Measurements from ENCODE around the gene EVI2A. TPM values are rescaled to one million over a fixed set of nuclear protein-coding genes. Genes with fewer than 3 reads are reported as not detected.

Gene EVI2A
- total RNA-seq, 1 donor from 2014 or later: 2.9 TPM

DNA sequence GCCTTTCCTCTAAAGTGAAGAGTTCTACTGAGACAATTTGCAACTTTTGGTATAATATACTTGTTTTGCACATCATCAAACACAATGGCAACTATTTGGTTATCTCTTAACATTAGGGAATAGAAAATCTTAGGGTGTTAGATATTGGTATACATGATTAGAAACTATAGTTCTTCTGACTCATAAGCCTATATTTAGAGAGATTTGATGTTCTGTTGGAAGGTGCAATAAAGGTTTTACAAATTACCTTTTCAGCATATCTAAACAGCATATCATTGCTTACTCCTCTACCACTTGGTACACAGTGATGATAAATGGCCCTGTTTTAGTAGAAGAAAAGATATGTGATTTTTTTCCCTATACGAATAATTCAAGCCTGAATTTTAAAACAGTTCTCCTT, 13.8 kb downstream of the EVI2A start:
- no peak overlapping the region for H3K4me3 ChIP-seq

DNA sequence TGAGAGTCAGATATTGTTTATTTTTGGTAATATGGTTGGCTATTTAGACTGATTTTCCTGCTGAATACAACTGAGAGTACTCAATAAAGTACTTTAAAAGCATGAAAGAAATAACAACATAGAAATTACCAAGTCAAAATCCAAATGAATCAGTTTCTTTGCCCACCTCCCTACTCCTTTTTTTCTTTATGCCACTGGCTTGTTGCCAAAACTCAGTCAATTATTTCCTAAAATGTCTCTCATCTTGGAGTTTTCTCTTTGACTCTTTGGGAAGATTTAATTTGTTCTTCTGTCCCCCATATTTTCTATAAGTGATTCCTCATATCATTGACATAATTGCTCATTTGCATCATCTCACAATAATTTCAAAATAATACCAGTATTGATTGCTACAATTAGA, 21.8 kb downstream of the EVI2A start:
- DNase-seq: no peak
- Histone ChIP-seq H3K4me1 (no peaks in the 10 kb centered on the region), H3K27me3 (ENCODE audit: low read depth) (no peaks in the 10 kb centered on the region), H3K4me3 (no peak overlapping the region), H3K9me3 (replicated peaks) (no peaks in the 10 kb centered on the region), H3K27ac (replicated peaks) (no peak overlapping the region), H3K36me3 (no peaks in the 10 kb centered on the region)
- intact Hi-C loops (cut with micrococcal nuclease): no loop called here
- TF ChIP-seq, protein P1, sequence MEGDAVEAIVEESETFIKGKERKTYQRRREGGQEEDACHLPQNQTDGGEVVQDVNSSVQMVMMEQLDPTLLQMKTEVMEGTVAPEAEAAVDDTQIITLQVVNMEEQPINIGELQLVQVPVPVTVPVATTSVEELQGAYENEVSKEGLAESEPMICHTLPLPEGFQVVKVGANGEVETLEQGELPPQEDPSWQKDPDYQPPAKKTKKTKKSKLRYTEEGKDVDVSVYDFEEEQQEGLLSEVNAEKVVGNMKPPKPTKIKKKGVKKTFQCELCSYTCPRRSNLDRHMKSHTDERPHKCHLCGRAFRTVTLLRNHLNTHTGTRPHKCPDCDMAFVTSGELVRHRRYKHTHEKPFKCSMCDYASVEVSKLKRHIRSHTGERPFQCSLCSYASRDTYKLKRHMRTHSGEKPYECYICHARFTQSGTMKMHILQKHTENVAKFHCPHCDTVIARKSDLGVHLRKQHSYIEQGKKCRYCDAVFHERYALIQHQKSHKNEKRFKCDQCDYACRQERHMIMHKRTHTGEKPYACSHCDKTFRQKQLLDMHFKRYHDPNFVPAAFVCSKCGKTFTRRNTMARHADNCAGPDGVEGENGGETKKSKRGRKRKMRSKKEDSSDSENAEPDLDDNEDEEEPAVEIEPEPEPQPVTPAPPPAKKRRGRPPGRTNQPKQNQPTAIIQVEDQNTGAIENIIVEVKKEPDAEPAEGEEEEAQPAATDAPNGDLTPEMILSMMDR (IDR thresholded peaks at IDR 0.05; ENCODE audit: borderline replicate concordance): no peak

More for the DNA sequence above, 13.8 kb downstream of the EVI2A start:
- Histone ChIP-seq H3K4me1 (no peaks in the 10 kb centered on the region), H3K36me3 (no peaks in the 10 kb centered on the region), H3K27me3 (ENCODE audit: low read depth) (no peaks in the 10 kb centered on the region), H3K9me3 (replicated peaks) (no peaks in the 10 kb centered on the region), H3K27ac (replicated peaks) (no peak overlapping the region)
- TF ChIP-seq, protein P1 (IDR thresholded peaks at IDR 0.05; ENCODE audit: borderline replicate concordance): no peak
- intact Hi-C loops (cut with micrococcal nuclease): no loop called here
- DNase-seq: no peak

DNA sequence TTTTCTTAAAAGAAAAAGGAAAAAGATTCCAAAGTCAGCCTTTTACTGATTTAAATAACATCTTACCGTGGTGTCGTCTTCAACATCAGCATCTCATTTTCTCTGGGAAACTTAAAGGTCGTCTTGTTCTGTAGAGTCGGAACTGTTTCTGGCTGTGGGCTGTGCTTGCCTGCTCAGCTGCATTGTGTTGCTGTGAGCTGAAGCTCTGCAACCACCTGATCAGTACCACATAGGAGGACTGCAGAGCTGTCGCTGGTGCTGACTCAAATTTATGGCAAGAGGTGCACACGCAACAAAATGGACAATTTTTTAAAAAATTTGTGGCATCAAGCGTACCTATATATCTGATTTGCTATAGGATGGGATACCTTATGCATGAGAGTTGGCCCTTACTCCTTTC, 24.3 kb downstream of the EVI2A start, which contains the start of gene OMG:
TSS of gene OMG (minus strand) at position 150 of the 400 bp plus-strand sequence. CDS start 908 bp downstream, outside the sequence.
- no peak within 1 kb of the TSS for H3K27ac ChIP-seq (replicated peaks)
- H3K36me3 ChIP-seq: no peaks in the 10 kb centered on the region
- no peak for DNase-seq
- no peaks in the 10 kb centered on the region for H3K9me3 ChIP-seq (replicated peaks)
- no peaks in the 10 kb centered on the region for H3K4me1 ChIP-seq
- intact Hi-C loops (cut with micrococcal nuclease): no loop called here
- TF ChIP-seq, protein P1 (IDR thresholded peaks at IDR 0.05; ENCODE audit: borderline replicate concordance): no peak
- H3K27me3 ChIP-seq (ENCODE audit: low read depth): no peaks in the 10 kb centered on the region
- no peak within 1 kb of the TSS for H3K4me3 ChIP-seq

DNA sequence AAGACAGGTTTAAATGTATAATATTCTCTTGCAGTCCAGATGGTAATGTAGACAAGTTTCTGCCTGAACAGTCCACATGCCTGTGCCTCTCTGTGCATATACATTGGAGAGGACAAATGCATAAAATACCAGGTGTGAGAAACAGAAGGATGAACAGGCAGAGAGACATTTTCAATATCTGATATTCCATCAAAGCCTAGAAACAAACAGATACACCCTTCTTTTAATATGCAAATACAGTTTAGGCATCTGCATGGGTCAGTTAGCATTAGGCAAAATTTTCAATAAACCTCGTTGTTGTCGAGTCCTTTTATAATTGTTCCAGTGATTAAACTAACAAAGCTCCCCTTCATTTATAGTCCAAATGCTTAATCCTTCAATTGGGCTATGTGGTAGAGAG, 25.3 kb downstream of the EVI2A start:
- Histone ChIP-seq H3K9me3 (replicated peaks) (no peaks in the 10 kb centered on the region), H3K4me1 (no peaks in the 10 kb centered on the region), H3K27me3 (ENCODE audit: low read depth) (no peaks in the 10 kb centered on the region), H3K27ac (replicated peaks) (no peak overlapping the region), H3K36me3 (peaks cover 8% of the 10 kb centered on the region), H3K4me3 (no peak overlapping the region)
- no peak for DNase-seq
- intact Hi-C loops (cut with micrococcal nuclease): no loop called here
- TF ChIP-seq, protein P1 (IDR thresholded peaks at IDR 0.05; ENCODE audit: borderline replicate concordance): no peak

DNA sequence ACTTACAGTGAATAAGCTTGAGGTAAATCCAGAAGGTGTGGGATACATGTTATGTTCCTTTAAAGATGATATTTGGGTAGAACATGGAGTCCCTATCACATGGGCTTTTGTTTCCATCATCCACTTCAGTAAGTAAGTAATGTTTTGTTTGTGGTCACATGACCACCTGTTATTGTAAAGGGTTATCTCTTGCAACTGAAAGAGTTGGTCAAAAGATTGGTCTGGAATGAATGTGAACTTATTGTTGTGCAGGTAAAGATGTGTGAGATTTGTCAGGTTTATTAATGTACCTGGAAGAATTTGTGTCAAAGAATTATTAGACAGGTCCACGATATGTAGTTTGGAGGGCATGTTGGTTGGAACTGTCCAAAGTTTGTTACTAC, 25.9 kb downstream of the EVI2A start:
- Histone ChIP-seq H3K27me3 (ENCODE audit: low read depth) (no peaks in the 10 kb centered on the region), H3K9me3 (replicated peaks) (no peaks in the 10 kb centered on the region), H3K36me3 (peaks cover 10% of the 10 kb centered on the region), H3K4me1 (no peaks in the 10 kb centered on the region), H3K27ac (replicated peaks) (no peak overlapping the region), H3K4me3 (no peak overlapping the region)
- TF ChIP-seq, protein P1 (IDR thresholded peaks at IDR 0.05; ENCODE audit: borderline replicate concordance): no peak
- no peak for DNase-seq
- intact Hi-C loops (cut with micrococcal nuclease): no loop called here
